ENCODE results near the gene TMEM220.

The TMEM220 gene

GRCh38 chr17:10726196-10726595 is 3.6 kb downstream of the TMEM220 start:
- ATAC-seq, result no peak
- TF ChIP-seq ZFP3 (CRISPR knock-in tag; IDR thresholded peaks at IDR 0.05), result no peak
- TF ChIP-seq ARNTL (CRISPR knock-in tag; IDR thresholded peaks at IDR 0.05; ENCODE audit: borderline replicate concordance, low read depth), result no peak
- no peak for TF ChIP-seq OSR1 (CRISPR knock-in tag; IDR thresholded peaks at IDR 0.05)
- no peak for TF ChIP-seq ZNF8 (CRISPR knock-in tag; IDR thresholded peaks at IDR 0.05)

DNA sequence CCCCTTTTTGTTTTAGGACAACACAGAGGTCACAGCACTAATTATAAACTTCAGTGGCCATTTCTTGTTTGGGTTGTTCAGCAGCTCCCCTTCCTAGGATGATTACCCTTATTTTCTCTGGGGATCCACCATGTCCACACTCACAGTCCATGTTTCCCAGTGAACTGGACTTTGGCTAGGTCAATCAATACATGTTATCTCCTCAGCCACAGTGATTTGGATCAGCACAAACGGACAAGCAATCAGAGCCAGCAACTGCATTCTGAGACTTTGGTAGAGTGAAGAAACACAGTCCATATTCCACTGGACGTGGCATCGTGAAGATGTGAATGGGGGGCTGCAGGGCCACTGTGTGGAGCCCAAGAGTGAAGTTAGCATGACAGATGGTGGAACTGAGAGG is 4.6 kb downstream of the TMEM220 start:
- no peak for ATAC-seq
- TF ChIP-seq, protein P1, sequence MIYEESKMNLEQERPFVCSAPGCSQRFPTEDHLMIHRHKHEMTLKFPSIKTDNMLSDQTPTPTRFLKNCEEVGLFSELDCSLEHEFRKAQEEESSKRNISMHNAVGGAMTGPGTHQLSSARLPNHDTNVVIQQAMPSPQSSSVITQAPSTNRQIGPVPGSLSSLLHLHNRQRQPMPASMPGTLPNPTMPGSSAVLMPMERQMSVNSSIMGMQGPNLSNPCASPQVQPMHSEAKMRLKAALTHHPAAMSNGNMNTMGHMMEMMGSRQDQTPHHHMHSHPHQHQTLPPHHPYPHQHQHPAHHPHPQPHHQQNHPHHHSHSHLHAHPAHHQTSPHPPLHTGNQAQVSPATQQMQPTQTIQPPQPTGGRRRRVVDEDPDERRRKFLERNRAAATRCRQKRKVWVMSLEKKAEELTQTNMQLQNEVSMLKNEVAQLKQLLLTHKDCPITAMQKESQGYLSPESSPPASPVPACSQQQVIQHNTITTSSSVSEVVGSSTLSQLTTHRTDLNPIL (CRISPR knock-in tag; IDR thresholded peaks at IDR 0.05; ENCODE audit: low read depth), result no peak
- TF ChIP-seq GLIS3 (CRISPR knock-in tag; IDR thresholded peaks at IDR 0.05) (no peak), PATZ1 (CRISPR knock-in tag; IDR thresholded peaks at IDR 0.05; ENCODE audit: borderline replicate concordance) (no peak), TSHZ2 (CRISPR knock-in tag; IDR thresholded peaks at IDR 0.05) (no peak), PPARA (CRISPR knock-in tag; IDR thresholded peaks at IDR 0.05; ENCODE audit: borderline replicate concordance) (no peak), ESRRG (CRISPR knock-in tag; IDR thresholded peaks at IDR 0.05) (no peak)

DNA sequence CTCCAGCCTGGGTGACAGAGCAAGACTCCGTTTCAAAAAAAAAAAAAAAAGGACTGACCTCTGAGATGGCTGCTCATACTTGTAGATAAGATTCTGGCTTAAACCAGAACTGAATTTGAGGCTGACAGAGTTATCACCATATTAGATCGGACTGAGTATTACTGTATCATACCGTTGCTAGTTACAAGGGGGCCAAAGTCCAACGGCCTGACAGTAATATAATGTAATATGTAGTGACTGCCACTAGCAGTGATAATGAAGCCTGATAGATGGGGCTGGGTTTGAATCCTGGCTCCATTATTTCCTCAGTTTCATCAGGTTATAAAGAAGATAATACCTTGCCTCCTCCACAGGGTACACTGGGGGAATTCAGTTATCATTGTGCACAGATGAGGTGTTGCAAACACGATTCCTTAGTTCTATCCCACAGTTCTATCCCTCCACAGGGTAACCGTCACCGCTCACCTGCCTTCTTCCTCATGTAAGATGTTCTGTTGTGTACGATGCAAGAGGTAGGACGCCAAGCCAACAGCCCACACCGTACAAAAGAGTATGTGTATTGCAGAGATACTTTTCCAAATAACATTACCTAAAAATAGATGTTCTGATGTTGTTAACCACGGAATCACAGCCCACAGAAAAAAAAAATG is 5.2 kb downstream of the TMEM220 start:
- TF ChIP-seq, protein P1 (CRISPR knock-in tag; IDR thresholded peaks at IDR 0.05; ENCODE audit: low read depth), result no peak
- TF ChIP-seq ZNF8 (CRISPR knock-in tag; IDR thresholded peaks at IDR 0.05) (no peak), ZC3H10 (CRISPR knock-in tag; IDR thresholded peaks at IDR 0.05) (no peak), ESRRG (CRISPR knock-in tag; IDR thresholded peaks at IDR 0.05) (no peak), RARB (CRISPR knock-in tag; IDR thresholded peaks at IDR 0.05) (no peak)
- no peak for ATAC-seq

- no peak for TF ChIP-seq ARNTL (CRISPR knock-in tag; IDR thresholded peaks at IDR 0.05; ENCODE audit: borderline replicate concordance, low read depth)
- no peak for TF ChIP-seq ESRRG (CRISPR knock-in tag; IDR thresholded peaks at IDR 0.05)
- TF ChIP-seq TSHZ2 (CRISPR knock-in tag; IDR thresholded peaks at IDR 0.05), result no peak
- no peak for TF ChIP-seq ZNF70 (CRISPR knock-in tag; IDR thresholded peaks at IDR 0.05)
- no peak for TF ChIP-seq ISL1 (CRISPR knock-in tag; IDR thresholded peaks at IDR 0.05)
- no peak for ATAC-seq
Observed at GRCh38 chr17:10718547-10718946, 11.3 kb downstream of the TMEM220 start.

DNA sequence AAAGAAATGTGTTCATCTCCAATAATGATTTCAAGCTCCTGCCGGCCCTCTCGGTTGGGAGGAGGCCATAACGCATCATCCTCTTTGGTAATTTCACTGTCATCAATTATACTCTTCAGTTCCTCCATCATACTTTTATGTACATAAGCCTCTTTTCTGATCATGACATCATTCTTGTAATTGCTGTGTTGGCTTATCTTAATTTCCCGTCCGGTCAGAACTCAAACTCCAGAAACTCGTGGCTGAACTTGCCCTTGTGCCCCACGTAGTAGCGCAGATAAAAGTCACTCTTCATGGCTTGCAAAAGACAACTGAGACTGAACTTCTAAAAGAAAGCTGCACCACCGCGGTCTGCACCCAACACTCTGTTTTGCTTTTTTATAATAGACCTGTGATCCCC is 13.6 kb downstream of the TMEM220 start:
- ATAC-seq, result no peak
- TF ChIP-seq ZNF565 (CRISPR knock-in tag; conservative IDR thresholded peaks at IDR 0.05; ENCODE audit: low read depth) (no peak), OSR1 (CRISPR knock-in tag; IDR thresholded peaks at IDR 0.05) (no peak), TSHZ2 (CRISPR knock-in tag; IDR thresholded peaks at IDR 0.05) (no peak)

Data from SK-N-SH treated with all-trans-retinoic acid at 6 μM for 48 hours (cell line).